ENCODE measurements around the gene PLEK2. TPM values are rescaled to one million over a fixed set of nuclear protein-coding genes. Genes with fewer than 3 reads are reported as not detected.

PLEK2 gene
- total and polyA plus RNA-seq, 2 experiments from 2014 or later = 1.0 to 2.2 TPM

- peak; percentile 95 for ATAC-seq
- Histone ChIP-seq H2AFZ (no peak overlapping the region), H3K36me3 (ENCODE audit: insufficient read depth) (no peaks in the 10 kb centered on the region), H3F3A (replicated peaks; ENCODE audit: low read depth) (no peaks in the 10 kb centered on the region), H3K27me3 (ENCODE audit: insufficient read depth) (no peaks in the 10 kb centered on the region), H4K20me1 (replicated peaks; ENCODE audit: insufficient read depth) (no peaks in the 10 kb centered on the region), H3K79me2 (replicated peaks; ENCODE audit: insufficient read depth) (no peaks in the 10 kb centered on the region), H3K4me3 (no peak overlapping the region), H3K4me1 (ENCODE audit: insufficient read depth) (no peaks in the 10 kb centered on the region), H3K4me2 (no peak overlapping the region), H3K27ac (ENCODE audit: low read depth) (no peak overlapping the region), H3K9me2 (ENCODE audit: insufficient read depth) (no peaks in the 10 kb centered on the region)
- Mint-ChIP-seq H3K27me3 (ENCODE audit: insufficient read depth, low read depth, poor library complexity) (peaks cover 4% of the 10 kb centered on the region), H3K27ac (no peak overlapping the region), H3K4me3 (no peak overlapping the region), H3K4me1 (no peaks in the 10 kb centered on the region), H3K36me3 (ENCODE audit: low read depth) (no peaks in the 10 kb centered on the region), H3K9me3 (no peaks in the 10 kb centered on the region)
- peak; percentile 87 for DNase-seq (ENCODE audit: low spot score)
- TF ChIP-seq CREB1 (CRISPR knock-in tag; IDR thresholded peaks at IDR 0.05; ENCODE audit: low read depth) = peak; percentile 12; the same call in 1 of the 2 replicates
- TF ChIP-seq ETS1 (IDR thresholded peaks at IDR 0.05) = no peak
- TF ChIP-seq STAT1 (IDR thresholded peaks at IDR 0.05; ENCODE audit: unreplicated experiment) = no peak
- peak; percentile 77 to 86 for TF ChIP-seq CTCF (conservative IDR thresholded peaks at IDR 0.05; ENCODE audit: low read depth in 2 of 2)
Observed at GRCh38 chr14:67420102-67420739, 8.3 kb upstream of the PLEK2 start.

- H3K9me3 Mint-ChIP-seq = no peaks in the 10 kb centered on the region
- H3K4me1 ChIP-seq (ENCODE audit: insufficient read depth) = no peaks in the 10 kb centered on the region
- H4K20me1 ChIP-seq (replicated peaks; ENCODE audit: insufficient read depth) = no peaks in the 10 kb centered on the region
- no peak overlapping the region for H3K4me3 Mint-ChIP-seq
- no peak overlapping the region for H3K27ac ChIP-seq (ENCODE audit: low read depth)
- H3K27ac Mint-ChIP-seq = no peak overlapping the region
- H3K27me3 ChIP-seq (ENCODE audit: insufficient read depth) = peaks cover 3% of the 10 kb centered on the region; the same call in 1 of the 2 replicates
- no peaks in the 10 kb centered on the region for H3K79me2 ChIP-seq (replicated peaks; ENCODE audit: insufficient read depth)
- no peak overlapping the region for H3K4me2 ChIP-seq
- H3K4me1 Mint-ChIP-seq = no peaks in the 10 kb centered on the region
- DNase-seq (ENCODE audit: low spot score) (no peak), ATAC-seq (no peak)
- H3K36me3 ChIP-seq (ENCODE audit: insufficient read depth) = no peaks in the 10 kb centered on the region
- H2AFZ ChIP-seq = no peak overlapping the region
- H3K4me3 ChIP-seq = no peak overlapping the region
- H3F3A ChIP-seq (replicated peaks; ENCODE audit: low read depth) = no peaks in the 10 kb centered on the region
- H3K9me2 ChIP-seq (ENCODE audit: insufficient read depth) = no peaks in the 10 kb centered on the region
- H3K27me3 Mint-ChIP-seq (ENCODE audit: insufficient read depth, low read depth, poor library complexity) = peaks cover 1% of the 10 kb centered on the region
- H3K36me3 Mint-ChIP-seq (ENCODE audit: low read depth) = no peaks in the 10 kb centered on the region
- TF ChIP-seq REST (IDR thresholded peaks at IDR 0.05; ENCODE audit: unreplicated experiment) = no peak
- no peak for TF ChIP-seq CREB1 (CRISPR knock-in tag; IDR thresholded peaks at IDR 0.05; ENCODE audit: low read depth)
- TF ChIP-seq ZNF114 (CRISPR knock-in tag; IDR thresholded peaks at IDR 0.05) = no peak
- no peak for TF ChIP-seq STAT1 (IDR thresholded peaks at IDR 0.05; ENCODE audit: unreplicated experiment)
- no peak for TF ChIP-seq ETS1 (IDR thresholded peaks at IDR 0.05)
- TF ChIP-seq EZH2phosphoT487 (IDR thresholded peaks at IDR 0.05; ENCODE audit: unreplicated experiment) = no peak
- TF ChIP-seq ZNF331 (CRISPR knock-in tag; IDR thresholded peaks at IDR 0.05; ENCODE audit: low read depth) = no peak
- TF ChIP-seq CTCF (conservative IDR thresholded peaks at IDR 0.05; ENCODE audit: low read depth in 2 of 2) = no peak
- no peak for TF ChIP-seq JUNB (IDR thresholded peaks at IDR 0.05; ENCODE audit: unreplicated experiment)
- TF ChIP-seq POLR2AphosphoS5 (IDR thresholded peaks at IDR 0.05; ENCODE audit: low read depth) = no peak
Observed at GRCh38 chr14:67418401-67419191, 6.6 kb upstream of the PLEK2 start.
